AG10803 (cell line): ENCODE results near the gene CTTNBP2NL.
A peak's percentile ranks its signal among the peaks of the same experiment; 100 is the strongest.

ENCODE experiments used
- DNase-seq: peaks from one replicate; pipeline ENCODE4 v3.0.0; 2010; ENCODE audit warnings: low read depth
- H3K4me3 ChIP-seq: 2 replicates; pipeline ENCODE4 v1.5.1; 2011; ENCODE audit warnings: mild to moderate bottlenecking, low read length, control low read depth
- CTCF ChIP-seq: conservative IDR thresholded peaks from 2 replicates; pipeline ENCODE4 v1.5.1; 2011; ENCODE audit warnings: mild to moderate bottlenecking, low read length, control low read depth, inconsistent platforms

Gene CTTNBP2NL

GRCh38 chr1:112395821-112396652, at the start of gene CTTNBP2NL:
TSS of gene CTTNBP2NL (plus strand) at chr1:112396214. CDS start at chr1:112416166, 19,952 bp downstream.
- DNase-seq: peak; percentile 94
- peak within 1 kb of the TSS; percentile 99 for H3K4me3 ChIP-seq
- TF ChIP-seq CTCF: no peak

GRCh38 chr1:112346801-112347350, 49.1 kb upstream of the CTTNBP2NL start:
- TF ChIP-seq CTCF: no peak
- DNase-seq: no peak
- H3K4me3 ChIP-seq: no peak overlapping the region

- no peak for DNase-seq
- H3K4me3 ChIP-seq: no peak overlapping the region
- TF ChIP-seq CTCF: no peak
Observed at GRCh38 chr1:112356765-112357164, 39.2 kb upstream of the CTTNBP2NL start.

- no peak overlapping the region for H3K4me3 ChIP-seq
- no peak for DNase-seq
- TF ChIP-seq CTCF: no peak
Observed at GRCh38 chr1:112357467-112357866, 38.5 kb upstream of the CTTNBP2NL start.

- TF ChIP-seq CTCF: no peak
- DNase-seq: peak; percentile 88
- H3K4me3 ChIP-seq: no peak overlapping the region
Observed at GRCh38 chr1:112358061-112358770, 37.8 kb upstream of the CTTNBP2NL start.

- DNase-seq: peak; percentile 76
- peak; percentile 87 for TF ChIP-seq CTCF
- H3K4me3 ChIP-seq: no peak overlapping the region
Observed at GRCh38 chr1:112358798-112359408, 37.1 kb upstream of the CTTNBP2NL start.
